AG10803 (cell line): ENCODE measurements around the gene LRFN4.
A peak's percentile ranks its signal among the peaks of the same experiment; 100 is the strongest.

Experiments used
- DNase-seq: peaks from one replicate; pipeline ENCODE4 v3.0.0; 2010; ENCODE audit warnings: low read depth
- H3K4me3 ChIP-seq: 2 replicates; pipeline ENCODE4 v1.5.1; 2011; ENCODE audit warnings: mild to moderate bottlenecking, low read length, control low read depth
- TF ChIP-seq, protein P1 (sequence below): conservative IDR thresholded peaks from 2 replicates; pipeline ENCODE4 v1.5.1; 2011; ENCODE audit warnings: mild to moderate bottlenecking, low read length, control low read depth, inconsistent platforms

LRFN4 gene

GRCh38 chr11:66879999-66880398 is 23.1 kb downstream of the LRFN4 start:
- no peak for DNase-seq
- no peak overlapping the region for H3K4me3 ChIP-seq
- TF ChIP-seq, protein P1, sequence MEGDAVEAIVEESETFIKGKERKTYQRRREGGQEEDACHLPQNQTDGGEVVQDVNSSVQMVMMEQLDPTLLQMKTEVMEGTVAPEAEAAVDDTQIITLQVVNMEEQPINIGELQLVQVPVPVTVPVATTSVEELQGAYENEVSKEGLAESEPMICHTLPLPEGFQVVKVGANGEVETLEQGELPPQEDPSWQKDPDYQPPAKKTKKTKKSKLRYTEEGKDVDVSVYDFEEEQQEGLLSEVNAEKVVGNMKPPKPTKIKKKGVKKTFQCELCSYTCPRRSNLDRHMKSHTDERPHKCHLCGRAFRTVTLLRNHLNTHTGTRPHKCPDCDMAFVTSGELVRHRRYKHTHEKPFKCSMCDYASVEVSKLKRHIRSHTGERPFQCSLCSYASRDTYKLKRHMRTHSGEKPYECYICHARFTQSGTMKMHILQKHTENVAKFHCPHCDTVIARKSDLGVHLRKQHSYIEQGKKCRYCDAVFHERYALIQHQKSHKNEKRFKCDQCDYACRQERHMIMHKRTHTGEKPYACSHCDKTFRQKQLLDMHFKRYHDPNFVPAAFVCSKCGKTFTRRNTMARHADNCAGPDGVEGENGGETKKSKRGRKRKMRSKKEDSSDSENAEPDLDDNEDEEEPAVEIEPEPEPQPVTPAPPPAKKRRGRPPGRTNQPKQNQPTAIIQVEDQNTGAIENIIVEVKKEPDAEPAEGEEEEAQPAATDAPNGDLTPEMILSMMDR, result no peak

DNA sequence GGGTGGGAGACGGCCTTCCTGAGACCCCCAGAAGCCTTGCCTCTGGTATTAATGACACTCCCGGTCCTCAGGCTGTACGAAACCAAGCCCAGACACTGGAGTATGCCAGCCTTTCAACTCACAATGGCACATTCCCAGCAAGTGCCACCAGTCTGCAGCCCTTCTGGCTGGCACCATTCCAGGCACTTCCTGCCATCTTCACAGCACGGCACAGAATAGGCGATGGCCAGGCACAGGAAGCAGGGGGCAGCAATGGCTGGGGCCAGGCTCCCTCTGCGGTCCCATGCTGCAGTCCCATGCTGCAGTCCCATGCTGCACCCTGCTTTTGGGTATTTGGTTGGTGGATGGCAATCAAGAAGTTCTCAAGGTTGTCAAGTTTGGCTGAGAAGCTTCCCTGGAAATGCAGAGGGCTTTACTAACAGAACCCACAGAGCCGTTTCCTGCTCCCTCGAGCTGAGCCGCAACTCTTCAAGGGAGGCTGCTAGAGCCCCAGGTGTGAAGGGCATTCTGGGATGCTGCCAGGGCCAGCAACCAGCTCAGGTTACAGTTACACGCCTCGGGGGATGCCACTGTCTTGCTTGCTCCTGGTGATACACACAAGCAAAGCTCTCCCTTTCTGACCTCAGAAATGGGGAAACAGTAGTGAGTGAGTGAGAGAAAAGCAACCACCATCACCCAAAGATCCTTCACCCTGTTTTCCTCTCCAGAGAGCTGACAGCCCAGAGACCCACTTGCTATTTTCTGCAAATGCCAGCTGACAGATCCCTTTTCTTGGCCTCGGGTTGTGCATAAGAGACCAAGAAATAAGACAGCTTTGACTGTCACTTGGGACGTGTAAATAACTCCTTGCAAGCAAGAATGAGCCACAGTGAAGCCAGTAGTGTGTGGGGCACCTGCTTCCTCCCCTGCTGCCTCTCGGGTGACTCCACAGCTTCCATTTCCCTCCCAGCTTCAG is 23.9 kb downstream of the LRFN4 start:
- TF ChIP-seq, protein P1, result no peak
- no peak overlapping the region for H3K4me3 ChIP-seq
- DNase-seq, result no peak

GRCh38 chr11:66881451-66881835 is 24.6 kb downstream of the LRFN4 start:
- no peak for DNase-seq
- TF ChIP-seq, protein P1, result no peak
- no peak overlapping the region for H3K4me3 ChIP-seq

GRCh38 chr11:66881927-66882452 is 25.1 kb downstream of the LRFN4 start:
- TF ChIP-seq, protein P1, result no peak
- DNase-seq, result no peak
- no peak overlapping the region for H3K4me3 ChIP-seq

DNA sequence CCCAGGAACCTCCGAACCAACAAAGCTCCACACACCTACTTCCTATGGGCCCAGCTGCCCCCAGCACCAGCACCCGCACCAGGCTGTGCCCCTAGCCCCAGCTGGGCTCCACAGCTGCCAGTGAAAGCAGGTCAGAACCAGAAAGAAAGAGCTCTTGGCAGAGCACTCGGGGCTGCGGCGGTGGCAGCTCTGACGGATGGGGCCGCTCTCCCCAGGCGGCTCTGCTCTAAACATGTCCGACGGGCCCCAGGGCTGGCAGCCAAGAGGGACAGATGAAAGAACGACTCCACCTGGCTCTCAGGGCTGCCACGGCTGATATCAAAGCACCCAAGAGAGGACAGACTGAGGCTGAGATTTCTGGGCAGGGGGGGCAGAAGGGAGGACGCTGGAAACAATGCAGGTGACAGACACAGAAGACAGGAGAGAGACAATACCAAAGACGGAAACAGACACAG is 25.7 kb downstream of the LRFN4 start:
- TF ChIP-seq, protein P1, result no peak
- H3K4me3 ChIP-seq, result no peak overlapping the region
- DNase-seq, result no peak

DNA sequence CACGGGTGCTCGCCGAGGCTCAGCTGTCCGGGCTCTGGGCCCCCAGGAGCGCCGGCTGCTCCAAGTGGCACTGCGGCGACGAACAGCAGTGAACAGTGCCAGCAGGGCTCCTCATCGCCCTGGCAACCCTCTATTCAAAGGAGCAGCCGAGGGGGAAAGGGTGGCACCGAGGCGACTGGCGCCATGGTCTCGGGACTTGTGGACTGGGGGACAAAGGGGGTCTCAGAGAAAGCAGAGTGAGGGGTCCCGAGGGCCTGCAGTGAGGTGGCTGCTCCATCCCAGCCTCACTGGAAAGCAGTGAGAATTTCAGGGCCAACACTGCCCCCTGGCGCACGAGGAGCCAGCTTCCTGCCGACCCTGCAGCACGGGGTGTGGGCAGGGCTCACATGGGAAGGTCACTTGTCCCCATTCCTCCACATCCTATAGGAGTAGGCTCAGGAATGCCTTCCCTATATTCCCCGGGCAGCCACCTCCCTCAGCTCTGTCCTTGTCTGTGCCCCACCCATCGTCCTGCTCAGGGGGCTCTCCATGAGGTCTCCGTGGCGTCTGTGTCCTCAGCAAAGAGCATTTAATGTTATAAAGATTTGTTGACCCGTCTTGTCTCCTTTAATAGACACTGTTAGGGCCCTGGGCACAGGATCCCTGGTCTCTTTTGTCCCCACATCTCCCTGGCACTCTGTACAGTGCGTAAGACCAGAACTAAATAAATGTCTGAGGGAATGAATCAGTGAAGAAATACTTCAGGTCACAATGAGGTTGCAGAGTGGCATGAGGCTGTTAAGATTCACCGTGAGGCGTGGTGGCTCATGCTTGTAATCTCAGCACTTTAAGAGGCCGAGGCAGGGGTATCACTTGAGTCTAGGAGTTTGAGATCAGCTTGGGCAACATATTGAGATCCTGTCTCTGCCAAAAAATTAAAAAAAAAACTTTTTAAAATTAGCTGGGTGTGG is 26.4 kb downstream of the LRFN4 start:
- no peak overlapping the region for H3K4me3 ChIP-seq
- TF ChIP-seq, protein P1, result peak; percentile 65
- DNase-seq, result peak; percentile 67
